DOHH2 (cell line): ENCODE results near the gene RHBDL3.

Experiments
- H3F3A ChIP-seq: fragments of 200-600 bp; sonication (generic), shearing (Covaris generic); 2 replicates; pipeline ENCODE4 v1.6.0; 2016; ENCODE audit warnings: antibody characterized with exemption, mild to moderate bottlenecking; ENCODE audit not compliant: control insufficient read depth, insufficient read depth
- H3K27ac ChIP-seq: fragments of 200-600 bp; sonication (generic); 2 replicates; pipeline ENCODE4 v1.5.1; 2014; ENCODE audit warnings: low read depth, mild to moderate bottlenecking, low read length, moderate library complexity
- H3K27me3 ChIP-seq: fragments of 200-600 bp; sonication (generic); 2 replicates; pipeline ENCODE4 v1.6.1; 2014; ENCODE audit warnings: mild to moderate bottlenecking, low read length, mixed read lengths; ENCODE audit not compliant: control insufficient read depth
- H3K36me3 ChIP-seq: fragments of 200-600 bp; sonication (generic); 2 replicates; pipeline ENCODE4 v1.6.1; 2014; ENCODE audit warnings: mild to moderate bottlenecking, low read length, moderate library complexity, mixed read lengths; ENCODE audit not compliant: control insufficient read depth
- H3K4me1 ChIP-seq: fragments of 200-600 bp; sonication (generic); 2 replicates; pipeline ENCODE4 v1.6.1; 2014; ENCODE audit warnings: mild to moderate bottlenecking, low read length, mixed read lengths; ENCODE audit not compliant: control insufficient read depth
- H3K4me2 ChIP-seq: fragments of 200-600 bp; sonication (generic); 2 replicates; pipeline ENCODE4 v1.6.0; 2014; ENCODE audit warnings: mild to moderate bottlenecking, low read length, moderate library complexity
- H3K4me3 ChIP-seq: fragments of 200-600 bp; sonication (generic); 2 replicates; pipeline ENCODE4 v1.5.1; 2014; ENCODE audit warnings: mild to moderate bottlenecking, low read length, mixed read lengths
- H3K79me2 ChIP-seq: fragments of 200-600 bp; sonication (generic); 2 replicates; pipeline ENCODE4 v1.6.1; 2014; ENCODE audit warnings: mild to moderate bottlenecking, low read length, mixed read lengths; ENCODE audit not compliant: control insufficient read depth
- H3K9me2 ChIP-seq: fragments of 200-600 bp; sonication (generic); replicated peaks from 2 replicates; pipeline ENCODE4 v1.6.1; 2014; ENCODE audit warnings: mild to moderate bottlenecking, low read length, mixed read lengths; ENCODE audit not compliant: control insufficient read depth
- H3K9me3 ChIP-seq: fragments of 200-600 bp; sonication (generic); 2 replicates; pipeline ENCODE4 v1.6.1; 2014; ENCODE audit warnings: antibody characterized with exemption, low read length, mixed read lengths; ENCODE audit not compliant: control insufficient read depth, insufficient read depth
- H4K20me1 ChIP-seq: fragments of 200-600 bp; sonication (generic); 2 replicates; pipeline ENCODE4 v1.6.0; 2014; ENCODE audit warnings: low read depth, mild to moderate bottlenecking, antibody characterized with exemption, low read length, moderate library complexity; ENCODE audit not compliant: control insufficient read depth, insufficient read depth
- EZH2phosphoT487 ChIP-seq: fragments of 200-600 bp; sonication (generic); IDR thresholded peaks from 2 replicates; pipeline ENCODE4 v1.6.1; 2017; ENCODE audit warnings: borderline replicate concordance, mild to moderate bottlenecking, antibody characterized with exemption, low read length, moderate library complexity, mixed read lengths
- TF ChIP-seq, protein P1 (sequence below): fragments of 200-600 bp; sonication (generic); IDR thresholded peaks from one replicate; pipeline ENCODE4 v1.5.1; 2014; ENCODE audit warnings: antibody characterized with exemption, mild to moderate bottlenecking, low read depth, low read length; ENCODE audit not compliant: poor library complexity, severe bottlenecking

The RHBDL3 gene

DNA sequence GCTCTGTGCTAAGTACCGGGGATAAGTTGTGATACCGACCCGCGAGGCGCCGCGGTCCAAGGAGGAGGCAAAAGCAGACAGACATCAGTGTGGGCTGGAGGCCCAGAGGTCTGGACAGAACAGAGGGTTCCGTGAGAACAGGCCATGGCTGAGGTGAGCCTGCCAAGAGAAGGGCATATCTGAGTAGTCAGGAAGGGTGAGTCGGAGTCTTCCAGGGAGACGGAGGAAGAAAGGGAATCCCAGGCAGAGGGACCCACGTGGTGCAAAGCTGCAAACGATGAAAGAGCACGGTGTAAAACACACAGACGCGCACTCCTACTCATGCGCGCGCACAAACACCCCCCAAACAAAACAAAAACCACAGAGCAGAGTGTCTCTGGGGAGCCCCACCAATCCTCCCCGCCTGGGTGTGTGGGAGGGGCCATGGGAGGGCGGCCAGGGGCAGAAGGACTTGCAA, 18.1 kb downstream of the RHBDL3 start:
- H3K4me2 ChIP-seq = peak overlapping the region; percentile 66
- TF ChIP-seq, protein P1, sequence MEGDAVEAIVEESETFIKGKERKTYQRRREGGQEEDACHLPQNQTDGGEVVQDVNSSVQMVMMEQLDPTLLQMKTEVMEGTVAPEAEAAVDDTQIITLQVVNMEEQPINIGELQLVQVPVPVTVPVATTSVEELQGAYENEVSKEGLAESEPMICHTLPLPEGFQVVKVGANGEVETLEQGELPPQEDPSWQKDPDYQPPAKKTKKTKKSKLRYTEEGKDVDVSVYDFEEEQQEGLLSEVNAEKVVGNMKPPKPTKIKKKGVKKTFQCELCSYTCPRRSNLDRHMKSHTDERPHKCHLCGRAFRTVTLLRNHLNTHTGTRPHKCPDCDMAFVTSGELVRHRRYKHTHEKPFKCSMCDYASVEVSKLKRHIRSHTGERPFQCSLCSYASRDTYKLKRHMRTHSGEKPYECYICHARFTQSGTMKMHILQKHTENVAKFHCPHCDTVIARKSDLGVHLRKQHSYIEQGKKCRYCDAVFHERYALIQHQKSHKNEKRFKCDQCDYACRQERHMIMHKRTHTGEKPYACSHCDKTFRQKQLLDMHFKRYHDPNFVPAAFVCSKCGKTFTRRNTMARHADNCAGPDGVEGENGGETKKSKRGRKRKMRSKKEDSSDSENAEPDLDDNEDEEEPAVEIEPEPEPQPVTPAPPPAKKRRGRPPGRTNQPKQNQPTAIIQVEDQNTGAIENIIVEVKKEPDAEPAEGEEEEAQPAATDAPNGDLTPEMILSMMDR = no peak
- no peak for TF ChIP-seq EZH2phosphoT487
- no peaks in the 10 kb centered on the region for H3F3A ChIP-seq
- no peaks in the 10 kb centered on the region for H3K79me2 ChIP-seq
- H3K4me3 ChIP-seq = peak overlapping the region; percentile 49
- no peaks in the 10 kb centered on the region for H3K9me3 ChIP-seq
- no peaks in the 10 kb centered on the region for H3K36me3 ChIP-seq
- H3K9me2 ChIP-seq = no peaks in the 10 kb centered on the region
- H3K4me1 ChIP-seq = peaks cover 59% of the 10 kb centered on the region
- H3K27me3 ChIP-seq = no peaks in the 10 kb centered on the region
- no peaks in the 10 kb centered on the region for H4K20me1 ChIP-seq
- no peak overlapping the region for H3K27ac ChIP-seq

DNA sequence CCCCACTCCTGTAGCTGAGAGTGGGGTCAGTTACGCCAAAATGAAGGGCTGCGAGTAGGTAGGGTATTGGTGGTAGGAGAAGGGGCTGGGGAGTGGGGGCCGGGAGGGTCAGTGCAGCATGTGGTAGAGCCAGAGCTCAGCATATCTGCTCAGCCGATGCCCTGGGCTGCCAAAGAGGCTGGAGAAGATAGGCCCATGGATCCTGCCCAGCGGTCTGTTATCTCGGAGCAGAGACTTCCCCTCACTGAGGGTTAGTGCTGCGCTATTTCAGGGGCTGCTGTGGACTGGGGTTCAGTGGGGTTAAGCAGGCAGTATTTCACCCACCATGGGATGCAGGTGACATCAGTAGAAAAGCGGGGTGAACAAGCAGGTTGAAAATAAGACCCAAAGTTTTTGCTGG, 19.7 kb downstream of the RHBDL3 start:
- Histone ChIP-seq H3F3A (peaks cover 4% of the 10 kb centered on the region; the same call in 1 of the 2 replicates), H3K4me2 (peak overlapping the region; percentile 11; the same call in 1 of the 2 replicates), H3K9me3 (no peaks in the 10 kb centered on the region), H3K9me2 (no peaks in the 10 kb centered on the region), H3K4me3 (no peak overlapping the region), H4K20me1 (no peaks in the 10 kb centered on the region), H3K4me1 (peaks cover 70% of the 10 kb centered on the region), H3K27ac (no peak overlapping the region), H3K79me2 (no peaks in the 10 kb centered on the region), H3K36me3 (no peaks in the 10 kb centered on the region), H3K27me3 (no peaks in the 10 kb centered on the region)
- no peak for TF ChIP-seq EZH2phosphoT487
- TF ChIP-seq, protein P1 = no peak

DNA sequence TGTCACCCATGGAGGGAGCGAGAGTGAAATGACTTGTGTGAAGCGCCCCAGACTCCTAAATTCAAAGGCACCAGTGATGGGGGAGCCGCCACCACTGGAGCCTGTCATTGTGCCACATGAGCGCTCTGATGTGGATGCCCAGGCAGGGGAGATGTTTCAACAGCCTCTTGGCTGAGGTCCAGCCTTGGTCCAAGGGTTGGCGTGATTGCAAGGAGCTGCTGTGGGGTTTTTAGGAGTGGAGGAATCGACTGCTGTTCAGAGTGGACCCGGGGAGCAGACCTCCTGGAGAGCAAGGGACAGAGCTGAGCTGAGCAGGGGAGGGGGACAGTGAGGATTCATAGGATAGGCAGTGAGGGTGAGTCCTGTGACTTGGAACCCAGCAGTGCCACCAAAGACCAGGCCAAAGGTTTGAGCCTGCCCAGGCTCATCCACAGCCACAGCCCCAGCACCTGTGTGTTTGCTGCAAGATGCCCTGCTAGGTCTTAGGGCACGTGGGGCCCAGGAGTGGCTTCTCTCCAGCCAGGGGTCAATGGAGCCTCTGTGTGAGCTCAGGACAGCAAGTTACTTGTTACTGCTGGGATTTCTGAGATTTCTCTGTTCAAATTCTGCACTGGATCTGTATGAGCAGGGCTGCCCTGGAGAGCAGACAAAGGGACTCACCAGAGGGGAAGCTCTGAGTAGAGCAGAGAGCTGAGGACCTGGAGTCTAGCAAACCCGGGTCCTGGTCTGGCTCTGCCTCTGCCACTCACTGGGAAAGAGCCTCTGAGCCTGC, 20.3 kb downstream of the RHBDL3 start:
- Histone ChIP-seq H3K9me2 (no peaks in the 10 kb centered on the region), H3K4me2 (peak overlapping the region; percentile 11; the same call in 1 of the 2 replicates), H3K27ac (0 out of 2 replicates have a peak overlapping the region, but pooled peaks have one; percentile 6), H3K4me1 (peaks cover 74% of the 10 kb centered on the region), H3K79me2 (no peaks in the 10 kb centered on the region), H3K36me3 (no peaks in the 10 kb centered on the region), H4K20me1 (no peaks in the 10 kb centered on the region), H3K27me3 (no peaks in the 10 kb centered on the region), H3K4me3 (no peak overlapping the region), H3K9me3 (no peaks in the 10 kb centered on the region), H3F3A (peaks cover 8% of the 10 kb centered on the region; the same call in 1 of the 2 replicates)
- TF ChIP-seq, protein P1 = no peak
- no peak for TF ChIP-seq EZH2phosphoT487
